ENCODE results near the gene ATG101.

ATG101 gene

GRCh38 chr12:52042706-52043385 lies 26.9 kb upstream of the ATG101 start:
- DNase-seq: no peak

- no peak for DNase-seq
These were observed 26.2 kb upstream of the ATG101 start for GRCh38 chr12:52043386-52044212.

- no peak for DNase-seq
These were observed 25.3 kb upstream of the ATG101 start for GRCh38 chr12:52044292-52044983.

GRCh38 chr12:52045794-52046199 lies 24.0 kb upstream of the ATG101 start:
- peak; percentile 80 to 91 (median 90) for DNase-seq

- no peak for DNase-seq
These were observed 22.9 kb upstream of the ATG101 start for GRCh38 chr12:52046859-52047258.

- DNase-seq: no peak
These were observed 20.5 kb upstream of the ATG101 start for GRCh38 chr12:52049286-52049685.

GRCh38 chr12:52049688-52050087 lies 20.1 kb upstream of the ATG101 start:
- no peak for DNase-seq

GRCh38 chr12:52050116-52050757 lies 19.5 kb upstream of the ATG101 start:
- peak; percentile 48 to 71 (median 62) for DNase-seq

- peak; percentile 95 to 98 (median 96) for DNase-seq
These were observed 18.8 kb upstream of the ATG101 start, which contains the start of gene NR4A1 for GRCh38 chr12:52050758-52051541. Gene NR4A1 (plus strand): TSS chr12:52051442. CDS start chr12:52054329, 2,887 bp downstream.

GRCh38 chr12:52052468-52053186 lies 17.2 kb upstream of the ATG101 start:
- DNase-seq: peak in 1 of 4 experiments; percentile 16

- no peak for DNase-seq
These were observed 16.1 kb upstream of the ATG101 start for GRCh38 chr12:52053536-52054209.

GRCh38 chr12:52054231-52054832 lies 15.4 kb upstream of the ATG101 start:
- DNase-seq: no peak

GRCh38 chr12:52054833-52055730 lies 14.7 kb upstream of the ATG101 start:
- DNase-seq: no peak

- DNase-seq: no peak
These were observed 13.8 kb upstream of the ATG101 start for GRCh38 chr12:52055731-52056711.

- no peak for DNase-seq
These were observed 12.8 kb upstream of the ATG101 start for GRCh38 chr12:52056801-52057637.

GRCh38 chr12:52057638-52058576 lies 11.9 kb upstream of the ATG101 start:
- DNase-seq: no peak
